Measurements from ENCODE around the gene ITFG1. TPM values are rescaled to one million over a fixed set of nuclear protein-coding genes. Genes with fewer than 3 reads are reported as not detected.
"Not testable (repeated sequence)": the region's sequence is repeated elsewhere in the genome, so short reads cannot be mapped to it uniquely, and the experiment has no call there.

Gene ITFG1
- total RNA-seq, 4 donors from 2014 or later: 12.9 to 100 (median 60.8) TPM

- no peak overlapping the region for H3K27ac ChIP-seq
- H3K9me3 ChIP-seq: no peaks in the 10 kb centered on the region
- DNase-seq: no peak
- H3K4me3 ChIP-seq: no peak overlapping the region
- TF ChIP-seq EP300 (IDR thresholded peaks at IDR 0.05; ENCODE audit: low read depth): no peak
- TF ChIP-seq, protein P1, sequence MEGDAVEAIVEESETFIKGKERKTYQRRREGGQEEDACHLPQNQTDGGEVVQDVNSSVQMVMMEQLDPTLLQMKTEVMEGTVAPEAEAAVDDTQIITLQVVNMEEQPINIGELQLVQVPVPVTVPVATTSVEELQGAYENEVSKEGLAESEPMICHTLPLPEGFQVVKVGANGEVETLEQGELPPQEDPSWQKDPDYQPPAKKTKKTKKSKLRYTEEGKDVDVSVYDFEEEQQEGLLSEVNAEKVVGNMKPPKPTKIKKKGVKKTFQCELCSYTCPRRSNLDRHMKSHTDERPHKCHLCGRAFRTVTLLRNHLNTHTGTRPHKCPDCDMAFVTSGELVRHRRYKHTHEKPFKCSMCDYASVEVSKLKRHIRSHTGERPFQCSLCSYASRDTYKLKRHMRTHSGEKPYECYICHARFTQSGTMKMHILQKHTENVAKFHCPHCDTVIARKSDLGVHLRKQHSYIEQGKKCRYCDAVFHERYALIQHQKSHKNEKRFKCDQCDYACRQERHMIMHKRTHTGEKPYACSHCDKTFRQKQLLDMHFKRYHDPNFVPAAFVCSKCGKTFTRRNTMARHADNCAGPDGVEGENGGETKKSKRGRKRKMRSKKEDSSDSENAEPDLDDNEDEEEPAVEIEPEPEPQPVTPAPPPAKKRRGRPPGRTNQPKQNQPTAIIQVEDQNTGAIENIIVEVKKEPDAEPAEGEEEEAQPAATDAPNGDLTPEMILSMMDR (IDR thresholded peaks at IDR 0.05): no peak
- no peak for TF ChIP-seq POLR2A (IDR thresholded peaks at IDR 0.05)
- no peak for TF ChIP-seq POLR2AphosphoS5 (IDR thresholded peaks at IDR 0.05)
- in situ Hi-C loops (cut with MboI; ENCODE audit: low pct_ligation_motif_present in 1 of 4, low pct_unique_long_range_greater_than_20kb in 1 of 4, low sequenced_read_pairs in 3 of 4): no loop called here
- H3K4me1 ChIP-seq: peaks cover 0 to 20% (median 9%) of the 10 kb centered on the region in 4 donors
- peaks cover 0 to under 1% (median 0%) of the 10 kb centered on the region in 4 donors for H3K36me3 ChIP-seq
- WGBS, 2 donors (ENCODE audit: low coverage in 1 of 2): 76 to 97% methylated on average over 7 of the region's 7 CpGs
- intact Hi-C loops (cut with DNase I; ENCODE audit: low total_unique reads): no loop called here
- H3K27me3 ChIP-seq: no peaks in the 10 kb centered on the region
Measured at GRCh38 chr16:47470211-47470610, 9.3 kb upstream of the ITFG1 start.

- H3K9me3 ChIP-seq: no peaks in the 10 kb centered on the region
- no peak for DNase-seq
- intact Hi-C loops (cut with DNase I; ENCODE audit: low total_unique reads): no loop called here
- WGBS, 2 donors (ENCODE audit: low coverage in 1 of 2): 92 to 100% methylated on average over 1 of the region's 1 CpG
- in situ Hi-C loops (cut with MboI; ENCODE audit: low pct_ligation_motif_present in 1 of 4, low pct_unique_long_range_greater_than_20kb in 1 of 4, low sequenced_read_pairs in 3 of 4): no loop called here
- no peaks in the 10 kb centered on the region for H3K27me3 ChIP-seq
- no peak overlapping the region for H3K27ac ChIP-seq
- H3K36me3 ChIP-seq: peaks cover 0 to 4% (median 0%) of the 10 kb centered on the region in 4 donors
- TF ChIP-seq, protein P1 (IDR thresholded peaks at IDR 0.05): no peak
- no peak for TF ChIP-seq POLR2AphosphoS5 (IDR thresholded peaks at IDR 0.05)
- no peak for TF ChIP-seq POLR2A (IDR thresholded peaks at IDR 0.05)
- TF ChIP-seq EP300 (IDR thresholded peaks at IDR 0.05; ENCODE audit: low read depth): no peak
- no peak overlapping the region for H3K4me3 ChIP-seq
- peaks cover 0 to 30% (median 13%) of the 10 kb centered on the region in 4 donors for H3K4me1 ChIP-seq
Measured at GRCh38 chr16:47469227-47469626, 8.4 kb upstream of the ITFG1 start.

DNA sequence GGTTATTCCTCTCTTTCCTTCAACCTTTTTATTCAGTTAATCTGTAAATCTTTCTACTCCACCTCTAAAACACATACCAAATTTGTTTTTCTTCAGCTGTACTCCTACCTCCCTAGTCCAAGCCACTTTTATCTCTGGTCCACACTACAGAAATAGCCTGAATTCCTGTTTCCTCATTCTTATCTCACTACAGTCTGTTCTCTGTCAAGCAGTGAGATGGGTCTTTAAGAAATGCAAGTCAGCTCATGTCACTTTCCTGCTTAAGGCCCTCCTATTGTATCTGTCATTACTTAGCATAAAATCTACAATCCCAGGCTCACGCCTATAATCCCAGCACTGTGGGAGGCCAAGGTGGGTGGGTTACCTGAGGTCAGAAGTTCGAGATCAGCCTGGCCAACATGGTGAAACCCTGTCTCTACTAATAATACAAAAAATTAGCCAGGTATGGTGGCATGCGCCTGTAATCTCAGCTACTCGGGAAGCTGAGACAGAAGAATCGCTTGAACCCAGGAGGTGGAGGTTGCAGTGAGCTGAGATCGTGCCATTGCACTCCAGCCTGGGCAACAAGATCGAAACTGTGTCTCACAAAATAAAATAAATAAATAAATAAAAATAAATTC, 7.3 kb upstream of the ITFG1 start:
- 85 to 96% methylated on average over 3 to 7 of the region's 7 CpGs for WGBS, 2 donors (ENCODE audit: low coverage in 1 of 2)

DNA sequence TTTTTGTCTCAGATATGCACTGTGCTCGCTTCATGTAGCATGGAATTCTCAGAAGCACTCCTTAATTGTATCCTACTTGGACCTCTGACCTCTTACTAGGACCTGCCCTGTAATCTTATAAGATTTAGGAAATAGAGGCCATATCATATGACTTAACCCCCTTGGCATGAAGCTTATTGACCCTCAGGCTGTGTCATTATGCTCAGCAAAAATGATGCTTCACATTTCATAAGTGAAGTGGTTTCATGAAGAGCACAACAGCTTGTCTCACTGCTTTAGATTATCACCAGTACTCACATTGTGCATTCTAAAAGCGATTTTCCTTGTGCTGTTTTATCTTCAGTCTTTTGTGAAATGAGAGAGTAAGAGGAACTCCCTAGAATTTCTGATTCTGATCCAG, 6.6 kb upstream of the ITFG1 start:
- TF ChIP-seq EP300 (IDR thresholded peaks at IDR 0.05; ENCODE audit: low read depth) (no peak), POLR2A (IDR thresholded peaks at IDR 0.05) (no peak)
- intact Hi-C loops (cut with DNase I; ENCODE audit: low total_unique reads) (no loop called here), in situ Hi-C loops (cut with MboI; ENCODE audit: low pct_ligation_motif_present in 1 of 4, low pct_unique_long_range_greater_than_20kb in 1 of 4, low sequenced_read_pairs in 3 of 4) (no loop called here)
- H3K27ac ChIP-seq: no peak overlapping the region
- H3K27me3 ChIP-seq: no peaks in the 10 kb centered on the region
- peaks cover 0 to 47% (median 21%) of the 10 kb centered on the region in 4 donors for H3K4me1 ChIP-seq
- H3K9me3 ChIP-seq: no peaks in the 10 kb centered on the region
- WGBS, 2 donors (ENCODE audit: low coverage in 1 of 2): 92 to 94% methylated on average over 2 of the region's 2 CpGs
- no peak overlapping the region for H3K4me3 ChIP-seq
- peaks cover 0 to 4% (median 0%) of the 10 kb centered on the region in 4 donors for H3K36me3 ChIP-seq
- no peak for DNase-seq

More for the DNA sequence above, 7.3 kb upstream of the ITFG1 start:
- H3K27ac ChIP-seq; H3K36me3 ChIP-seq; DNase-seq; H3K9me3 ChIP-seq; H3K4me3 ChIP-seq; H3K27me3 ChIP-seq; intact Hi-C loops (cut with DNase I; ENCODE audit: low total_unique reads); in situ Hi-C loops (cut with MboI; ENCODE audit: low pct_ligation_motif_present in 1 of 4, low pct_unique_long_range_greater_than_20kb in 1 of 4, low sequenced_read_pairs in 3 of 4): not testable (repeated sequence)
- peaks cover 0 to 40% (median 15%) of the 10 kb centered on the region in 4 donors for H3K4me1 ChIP-seq

DNA sequence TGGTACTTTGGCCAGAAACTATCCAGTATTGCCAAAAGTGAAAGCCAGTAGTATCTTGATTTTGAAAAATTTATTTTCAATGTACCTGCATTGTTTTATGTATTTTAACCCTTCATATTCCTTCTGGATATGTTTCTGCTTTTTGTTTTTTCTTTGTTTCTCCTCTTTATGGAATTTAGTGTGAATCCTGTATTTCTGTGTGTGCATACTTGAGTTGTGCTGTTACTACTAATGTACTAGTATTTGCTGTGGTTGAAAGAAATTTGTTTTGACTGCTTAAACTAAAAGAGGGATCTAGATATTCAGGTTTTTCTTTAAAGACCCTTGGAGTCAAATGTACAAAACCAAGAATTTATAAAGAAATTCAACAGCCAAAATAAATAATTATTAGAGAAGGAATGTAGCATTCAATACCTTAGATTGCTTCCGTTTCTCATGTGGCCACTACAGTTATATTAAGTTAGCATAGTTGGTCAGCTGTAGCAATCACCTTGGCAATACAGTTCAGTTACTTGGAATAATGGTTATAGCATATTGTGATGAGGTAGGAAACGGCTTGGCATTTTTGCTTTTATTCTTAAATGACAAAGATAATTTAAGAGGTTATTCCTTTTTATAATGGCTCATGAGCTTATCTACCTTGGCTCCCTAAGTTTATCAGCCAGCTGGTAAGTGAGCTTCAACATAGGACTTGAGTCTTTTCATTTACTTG, 5.2 kb upstream of the ITFG1 start:
- Histone ChIP-seq H3K4me3 (no peak overlapping the region), H3K36me3 (peaks cover 0 to 4% (median 0%) of the 10 kb centered on the region in 4 donors), H3K4me1 (peaks cover 0 to 55% (median 21%) of the 10 kb centered on the region in 4 donors), H3K27ac (no peak overlapping the region), H3K27me3 (no peaks in the 10 kb centered on the region), H3K9me3 (no peaks in the 10 kb centered on the region)
- WGBS, 2 donors (ENCODE audit: low coverage in 1 of 2): 81 to 89% methylated on average over 2 of the region's 2 CpGs
- intact Hi-C loops (cut with DNase I; ENCODE audit: low total_unique reads) (no loop called here), in situ Hi-C loops (cut with MboI; ENCODE audit: low pct_ligation_motif_present in 1 of 4, low pct_unique_long_range_greater_than_20kb in 1 of 4, low sequenced_read_pairs in 3 of 4) (no loop called here)
- TF ChIP-seq EP300 (IDR thresholded peaks at IDR 0.05; ENCODE audit: low read depth) (no peak), POLR2A (IDR thresholded peaks at IDR 0.05) (no peak), POLR2AphosphoS5 (IDR thresholded peaks at IDR 0.05) (no peak)
- TF ChIP-seq, protein P1 (IDR thresholded peaks at IDR 0.05): no peak
- DNase-seq: no peak

All from transverse colon (tissue), 4 donors.